Neuronal stem cell (in vitro differentiated cells): ENCODE data around the gene B3GAT1.

Experiments used
- DNase-seq: peaks from one replicate; pipeline ENCODE4 v3.0.0-alpha.2; 2013; ENCODE audit warnings: low spot score
- H2AFZ ChIP-seq: one replicate; pipeline ENCODE4 v1.6.1; 2013; ENCODE audit warnings: mild to moderate bottlenecking, low read length, inconsistent platforms
- H2AK5ac ChIP-seq: 2 replicates; pipeline ENCODE4 v1.6.1; 2013; ENCODE audit warnings: low read depth, mild to moderate bottlenecking, inconsistent platforms, low read length, moderate library complexity, mixed read lengths
- H2BK120ac ChIP-seq: 2 replicates; pipeline ENCODE4 v1.6.1; 2013; ENCODE audit warnings: low read depth, mild to moderate bottlenecking, inconsistent platforms, low read length, moderate library complexity, mixed read lengths
- H2BK12ac ChIP-seq: one replicate; pipeline ENCODE4 v1.6.1; 2013; ENCODE audit warnings: low read length, inconsistent platforms
- H2BK15ac ChIP-seq: 2 replicates; pipeline ENCODE4 v1.6.1; 2013; ENCODE audit warnings: mild to moderate bottlenecking, low read length, inconsistent platforms, mixed read lengths
- H2BK5ac ChIP-seq: one replicate; pipeline ENCODE4 v1.6.1; 2013; ENCODE audit warnings: inconsistent platforms, mild to moderate bottlenecking, low read length, moderate library complexity
- H3K14ac ChIP-seq: one replicate; pipeline ENCODE4 v1.6.1; 2013; ENCODE audit warnings: low read length, inconsistent platforms
- H3K18ac ChIP-seq: 2 replicates; pipeline ENCODE4 v1.6.1; 2013; ENCODE audit warnings: low read length, inconsistent platforms
- H3K23ac ChIP-seq: 2 replicates; pipeline ENCODE4 v1.6.1; 2013; ENCODE audit warnings: low read depth, mild to moderate bottlenecking, mixed read lengths, low read length, inconsistent platforms; ENCODE audit not compliant: poor library complexity
- H3K27ac ChIP-seq: replicated peaks from 3 replicates; pipeline ENCODE4 v1.5.1; 2013; ENCODE audit warnings: low read length, inconsistent platforms
- H3K27me3 ChIP-seq, 3 experiments: 2 replicates each; pipeline ENCODE4 v1.6.1; 2013; ENCODE audit warnings: low read length in 3 of 3, mild to moderate bottlenecking in 2 of 3, inconsistent platforms in 1 of 3, low read depth in 1 of 3, mixed read lengths in 1 of 3, moderate library complexity in 1 of 3; ENCODE audit not compliant: control insufficient read depth in 3 of 3, insufficient read depth in 3 of 3
- H3K36me3 ChIP-seq, 2 donors: replicated peaks in 1 of 2; 2 replicates each; pipeline ENCODE4 v1.6.1; 2013; ENCODE audit warnings: low read length in 2 of 2; ENCODE audit not compliant: control insufficient read depth in 2 of 2, insufficient read depth in 2 of 2
- H3K4ac ChIP-seq: 2 replicates; pipeline ENCODE4 v1.6.1; 2013; ENCODE audit warnings: inconsistent platforms, mild to moderate bottlenecking, low read length, moderate library complexity
- H3K4me1 ChIP-seq, 2 donors: 1 replicate in 1 of 2; 2 replicates in 1 of 2; pipeline ENCODE4 v1.6.1; 2013; ENCODE audit warnings: low read length in 2 of 2, low read depth in 1 of 2; ENCODE audit not compliant: control insufficient read depth in 2 of 2, insufficient read depth in 1 of 2
- H3K4me2 ChIP-seq: one replicate; pipeline ENCODE4 v1.6.1; 2013; ENCODE audit warnings: mild to moderate bottlenecking, low read length, inconsistent platforms; ENCODE audit not compliant: insufficient read depth, poor library complexity, severe bottlenecking
- H3K4me3 ChIP-seq, 2 donors: 2 replicates each; pipeline ENCODE4 v1.5.1; 2013; ENCODE audit warnings: low read length in 2 of 2, mild to moderate bottlenecking in 2 of 2, inconsistent platforms in 1 of 2, moderate library complexity in 1 of 2
- H3K79me1 ChIP-seq: one replicate; pipeline ENCODE4 v1.6.1; 2013; ENCODE audit warnings: low read depth, mild to moderate bottlenecking, inconsistent platforms, low read length, moderate library complexity
- H3K9ac ChIP-seq: one replicate; pipeline ENCODE4 v1.6.1; 2013; ENCODE audit warnings: mild to moderate bottlenecking, low read depth, low read length, inconsistent platforms; ENCODE audit not compliant: poor library complexity
- H3K9me3 ChIP-seq, 2 donors: replicated peaks in 1 of 2; 2 replicates each; pipeline versions ENCODE3 to v1.6.1; 2013; ENCODE audit warnings: low read length in 2 of 2, mild to moderate bottlenecking in 2 of 2, inconsistent platforms in 1 of 2, low read depth in 1 of 2, mixed read lengths in 1 of 2, moderate library complexity in 1 of 2; ENCODE audit not compliant: control insufficient read depth in 2 of 2, insufficient read depth in 1 of 2
- H4K8ac ChIP-seq: one replicate; pipeline ENCODE4 v1.6.1; 2013; ENCODE audit warnings: low read depth, mild to moderate bottlenecking, inconsistent platforms, low read length, moderate library complexity
- H4K91ac ChIP-seq: one replicate; pipeline ENCODE4 v1.6.1; 2013; ENCODE audit warnings: low read length, low read depth, mild to moderate bottlenecking, inconsistent platforms; ENCODE audit not compliant: poor library complexity
- WGBS, 2 donors: extraction: QIAGEN DNeasy Blood & Tissue Kit; methylation state at CpG; one replicate each; pipeline ENCODE4 v1.1.7; 2013; ENCODE audit warnings: missing lambda C conversion rate in 2 of 2, mixed read lengths in 1 of 2; ENCODE audit not compliant: insufficient read length in 2 of 2, insufficient replicate concordance in 1 of 2; ENCODE audit errors: extremely low coverage in 2 of 2; 5-methylcytosine and 5-hydroxymethylcytosine counted together

The B3GAT1 gene

GRCh38 chr11:134341805-134342571, 70.1 kb downstream of the B3GAT1 start:
- H2BK12ac ChIP-seq = no peak overlapping the region
- H3K9me3 ChIP-seq = no peaks in the 10 kb centered on the region
- DNase-seq = no peak
- H3K36me3 ChIP-seq = no peaks in the 10 kb centered on the region
- WGBS, 2 donors = no CpG with 5 or more reads among the region's 68 CpGs
- H3K4me1 ChIP-seq = no peaks in the 10 kb centered on the region
- H2BK120ac ChIP-seq = no peak overlapping the region
- peak overlapping the region; percentile 51 for H3K14ac ChIP-seq
- H3K9ac ChIP-seq = no peak overlapping the region
- no peaks in the 10 kb centered on the region for H3K27me3 ChIP-seq
- no peak overlapping the region for H4K91ac ChIP-seq
- H3K79me1 ChIP-seq = no peaks in the 10 kb centered on the region
- H2AFZ ChIP-seq = no peak overlapping the region
- H3K4me2 ChIP-seq = no peak overlapping the region
- no peak overlapping the region for H3K27ac ChIP-seq
- no peak overlapping the region for H4K8ac ChIP-seq
- no peak overlapping the region for H3K4ac ChIP-seq
- H2BK15ac ChIP-seq = no peak overlapping the region
- no peak overlapping the region for H3K4me3 ChIP-seq
- no peak overlapping the region for H3K18ac ChIP-seq
- H3K23ac ChIP-seq = no peak overlapping the region
- H2BK5ac ChIP-seq = no peak overlapping the region
- no peak overlapping the region for H2AK5ac ChIP-seq

- H3K4ac ChIP-seq = no peak overlapping the region
- H3K9ac ChIP-seq = no peak overlapping the region
- no peak overlapping the region for H2BK15ac ChIP-seq
- no peak overlapping the region for H2BK120ac ChIP-seq
- DNase-seq = no peak
- H4K91ac ChIP-seq = no peak overlapping the region
- H3K23ac ChIP-seq = peak overlapping the region; percentile 32
- H2AFZ ChIP-seq = no peak overlapping the region
- no peaks in the 10 kb centered on the region for H3K79me1 ChIP-seq
- H4K8ac ChIP-seq = no peak overlapping the region
- no peak overlapping the region for H3K4me2 ChIP-seq
- no peak overlapping the region for H3K27ac ChIP-seq
- H3K18ac ChIP-seq = no peak overlapping the region
- no CpG with 5 or more reads among the region's 11 CpGs for WGBS, 2 donors
- no peaks in the 10 kb centered on the region for H3K36me3 ChIP-seq
- peak overlapping the region in 1 of 2 donors; percentile 4 for H3K4me3 ChIP-seq
- no peak overlapping the region for H2AK5ac ChIP-seq
- H3K14ac ChIP-seq = no peak overlapping the region
- no peaks in the 10 kb centered on the region for H3K4me1 ChIP-seq
- no peak overlapping the region for H2BK5ac ChIP-seq
- no peaks in the 10 kb centered on the region for H3K9me3 ChIP-seq
- no peak overlapping the region for H2BK12ac ChIP-seq
- no peaks in the 10 kb centered on the region for H3K27me3 ChIP-seq
These were observed 71.6 kb downstream of the B3GAT1 start for GRCh38 chr11:134340354-134340964.

- no peaks in the 10 kb centered on the region for H3K27me3 ChIP-seq
- no peak overlapping the region for H2BK120ac ChIP-seq
- no peak overlapping the region for H2AFZ ChIP-seq
- H3K4me2 ChIP-seq = no peak overlapping the region
- H2AK5ac ChIP-seq = no peak overlapping the region
- no peak overlapping the region for H2BK12ac ChIP-seq
- no peaks in the 10 kb centered on the region for H3K4me1 ChIP-seq
- H4K8ac ChIP-seq = no peak overlapping the region
- H3K36me3 ChIP-seq = no peaks in the 10 kb centered on the region
- H3K79me1 ChIP-seq = no peaks in the 10 kb centered on the region
- H2BK5ac ChIP-seq = no peak overlapping the region
- DNase-seq = no peak
- H3K4me3 ChIP-seq = no peak overlapping the region
- no peak overlapping the region for H3K14ac ChIP-seq
- H3K18ac ChIP-seq = no peak overlapping the region
- no peak overlapping the region for H3K23ac ChIP-seq
- no peak overlapping the region for H3K4ac ChIP-seq
- H4K91ac ChIP-seq = no peak overlapping the region
- H3K9me3 ChIP-seq = no peaks in the 10 kb centered on the region
- no peak overlapping the region for H3K9ac ChIP-seq
- no peak overlapping the region for H2BK15ac ChIP-seq
- no peak overlapping the region for H3K27ac ChIP-seq
- WGBS, 2 donors = no CpG with 5 or more reads among the region's 4 CpGs
These were observed 72.3 kb downstream of the B3GAT1 start for GRCh38 chr11:134339756-134340155.

GRCh38 chr11:134338654-134339053, 73.4 kb downstream of the B3GAT1 start:
- H3K14ac ChIP-seq = no peak overlapping the region
- no peak for DNase-seq
- H3K4me2 ChIP-seq = no peak overlapping the region
- H4K8ac ChIP-seq = no peak overlapping the region
- H3K79me1 ChIP-seq = no peaks in the 10 kb centered on the region
- no peak overlapping the region for H2BK15ac ChIP-seq
- no peak overlapping the region for H2AFZ ChIP-seq
- H4K91ac ChIP-seq = no peak overlapping the region
- H3K4ac ChIP-seq = no peak overlapping the region
- H3K4me1 ChIP-seq = no peaks in the 10 kb centered on the region
- no peak overlapping the region for H2BK5ac ChIP-seq
- H2AK5ac ChIP-seq = no peak overlapping the region
- H3K4me3 ChIP-seq = no peak overlapping the region
- H2BK120ac ChIP-seq = no peak overlapping the region
- H3K27ac ChIP-seq = no peak overlapping the region
- no peak overlapping the region for H2BK12ac ChIP-seq
- WGBS, 2 donors = no CpG with 5 or more reads among the region's 7 CpGs
- H3K36me3 ChIP-seq = no peaks in the 10 kb centered on the region
- H3K9me3 ChIP-seq = no peaks in the 10 kb centered on the region
- no peak overlapping the region for H3K23ac ChIP-seq
- no peak overlapping the region for H3K18ac ChIP-seq
- no peak overlapping the region for H3K9ac ChIP-seq
- no peaks in the 10 kb centered on the region for H3K27me3 ChIP-seq
